H1 (cell line): ENCODE measurements around the gene KRTAP5-4. TPM values are rescaled to one million over a fixed set of nuclear protein-coding genes. Genes with fewer than 3 reads are reported as not detected.

Source experiments
- CTCF ChIA-PET: fragments of 300-600 bp; sonication (Branson Sonifier 250); formaldehyde crosslinking; loops from one replicate; lab custom pipeline; 2021; ENCODE audit not compliant: partially characterized antibody; lab: Charles Lee
- POLR2A ChIA-PET: fragments of 300-600 bp; sonication (Branson Sonifier 250); formaldehyde crosslinking; loops from one replicate; lab custom pipeline; 2021; ENCODE audit warnings: inconsistent platforms; ENCODE audit not compliant: partially characterized antibody; lab: Charles Lee
- DNase-seq, 2 experiments: peaks; one replicate each; pipeline versions ENCODE4 v3.0.0 to v3.0.0-alpha.2; 2010 to 2022; ENCODE audit warnings: low spot score in 2 of 2, low read depth in 1 of 2, mixed read lengths in 1 of 2
- FAIRE-seq: peaks from 2 replicates; lab custom pipeline; 2011; peaks lifted over from hg19 to GRCh38; lab: Jason Lieb, UNC
- H2AFZ ChIP-seq: 2 replicates; pipeline ENCODE4 v1.8.1; 2012; ENCODE audit warnings: low read length, inconsistent platforms
- H2AK5ac ChIP-seq: 2 replicates; pipeline ENCODE4 v1.6.1; 2013; ENCODE audit warnings: low read depth, low read length
- H2BK120ac ChIP-seq: replicated peaks from 2 replicates; pipeline ENCODE3; 2013; ENCODE audit warnings: low read depth, low read length, inconsistent platforms
- H2BK12ac ChIP-seq: 2 replicates; pipeline ENCODE4 v1.6.1; 2013; ENCODE audit warnings: low read depth, low read length
- H2BK15ac ChIP-seq: 2 replicates; pipeline ENCODE4 v1.6.1; 2013; ENCODE audit warnings: low read length
- H2BK20ac ChIP-seq: 2 replicates; pipeline ENCODE4 v1.6.1; 2013; ENCODE audit warnings: low read length
- H2BK5ac ChIP-seq: 2 replicates; pipeline ENCODE4 v1.6.1; 2013; ENCODE audit warnings: low read depth, low read length
- H3K14ac ChIP-seq: 2 replicates; pipeline ENCODE4 v1.6.1; 2013; ENCODE audit warnings: inconsistent platforms; ENCODE audit not compliant: insufficient read length
- H3K18ac ChIP-seq: 2 replicates; pipeline ENCODE4 v1.6.1; 2013; ENCODE audit warnings: low read length; ENCODE audit errors: extremely low read depth
- H3K23ac ChIP-seq: 2 replicates; pipeline ENCODE4 v1.6.1; 2013; ENCODE audit warnings: inconsistent platforms; ENCODE audit not compliant: insufficient read length
- H3K23me2 ChIP-seq: 2 replicates; pipeline ENCODE4 v1.6.1; 2013; ENCODE audit warnings: low read depth, low read length
- H3K27ac ChIP-seq: 2 replicates; pipeline ENCODE4 v1.6.1; 2011; ENCODE audit warnings: low read depth, low read length, inconsistent platforms
- H3K27me3 ChIP-seq, 4 experiments: replicated peaks in 1 of 4; 1 replicate in 1 of 4; 2 replicates in 3 of 4; pipeline versions ENCODE4 v1.6.1 to v1.8.1; 2011 to 2013; ENCODE audit warnings: low read length in 3 of 4, mild to moderate bottlenecking in 3 of 4, inconsistent platforms in 2 of 4, mixed read lengths in 2 of 4, moderate library complexity in 1 of 4; ENCODE audit not compliant: control insufficient read depth in 3 of 4, insufficient read depth in 3 of 4; ENCODE audit errors: extremely low read depth in 1 of 4
- H3K36me3 ChIP-seq, 4 experiments: 2 replicates each; pipeline versions ENCODE4 v1.6.1 to v1.8.1; 2011 to 2013; ENCODE audit warnings: mild to moderate bottlenecking in 4 of 4, low read length in 3 of 4, moderate library complexity in 2 of 4, control low read depth in 1 of 4, inconsistent platforms in 1 of 4; ENCODE audit not compliant: insufficient read depth in 4 of 4, control insufficient read depth in 2 of 4
- H3K4ac ChIP-seq: replicated peaks from 2 replicates; pipeline ENCODE3; 2013; ENCODE audit warnings: low read length, low read depth, mixed read lengths, inconsistent platforms; ENCODE audit not compliant: insufficient read length
- H3K4me1 ChIP-seq, 4 experiments: replicated peaks in 1 of 4; 1 replicate in 1 of 4; 2 replicates in 3 of 4; pipeline versions ENCODE4 v1.6.1 to v1.8.1; 2011 to 2013; ENCODE audit warnings: low read length in 3 of 4, inconsistent platforms in 2 of 4, mixed read lengths in 1 of 4; ENCODE audit not compliant: insufficient read depth in 4 of 4, control insufficient read depth in 3 of 4
- H3K4me2 ChIP-seq, 2 experiments: 2 replicates each; pipeline versions ENCODE4 v1.6.1 to v1.8.1; 2011 to 2013; ENCODE audit warnings: low read depth in 2 of 2, low read length in 2 of 2, control low read depth in 1 of 2, inconsistent platforms in 1 of 2, mild to moderate bottlenecking in 1 of 2; ENCODE audit not compliant: insufficient read depth in 1 of 2
- H3K4me3 ChIP-seq, 4 experiments: fragments of 200-600, 300-600 bp in 1 of 4; sonication (generic), shearing (Covaris generic), sonication (Bioruptor Twin) in 1 of 4; 2 replicates each; pipeline versions ENCODE4 v1.5.1 to v1.8.1; 2011 to 2016; ENCODE audit warnings: low read length in 4 of 4, low read depth in 3 of 4, control low read depth in 2 of 4, inconsistent platforms in 2 of 4, mild to moderate bottlenecking in 2 of 4, mixed read lengths in 1 of 4, moderate library complexity in 1 of 4; ENCODE audit not compliant: insufficient read depth in 2 of 4; ENCODE audit errors: extremely low read depth in 1 of 4
- H3K56ac ChIP-seq: replicated peaks from 2 replicates; pipeline ENCODE3; 2013; ENCODE audit warnings: low read depth, mild to moderate bottlenecking, mixed read lengths, low read length, inconsistent platforms; ENCODE audit not compliant: insufficient read length
- H3K79me1 ChIP-seq: 2 replicates; pipeline ENCODE4 v1.6.1; 2013; ENCODE audit warnings: low read depth, low read length, control low read depth
- H3K79me2 ChIP-seq, 2 experiments: 2 replicates each; pipeline versions ENCODE4 v1.6.1 to v1.8.1; 2012 to 2013; ENCODE audit warnings: low read length in 2 of 2, mild to moderate bottlenecking in 2 of 2, inconsistent platforms in 1 of 2; ENCODE audit not compliant: insufficient read depth in 2 of 2, control insufficient read depth in 1 of 2
- H3K9ac ChIP-seq, 4 experiments: replicated peaks in 1 of 4; 1 replicate in 1 of 4; 2 replicates in 3 of 4; pipeline versions ENCODE4 v1.6.1 to v1.8.1; 2011 to 2013; ENCODE audit warnings: low read depth in 3 of 4, low read length in 3 of 4, control low read depth in 2 of 4, mild to moderate bottlenecking in 2 of 4, moderate library complexity in 2 of 4, inconsistent platforms in 1 of 4; ENCODE audit errors: extremely low read depth in 1 of 4
- H3K9me3 ChIP-seq, 2 experiments: 2 replicates each; pipeline versions ENCODE4 v1.6.1 to v1.8.1; 2012 to 2013; ENCODE audit warnings: mild to moderate bottlenecking in 2 of 2, moderate library complexity in 2 of 2, control low read depth in 1 of 2, inconsistent platforms in 1 of 2, low read depth in 1 of 2, low read length in 1 of 2, mixed read lengths in 1 of 2; ENCODE audit not compliant: insufficient read depth in 2 of 2
- H4K20me1 ChIP-seq, 2 experiments: replicated peaks in 1 of 2; 2 replicates each; pipeline versions ENCODE3 to v1.8.1; 2011 to 2013; ENCODE audit warnings: inconsistent platforms in 2 of 2, low read length in 2 of 2, mild to moderate bottlenecking in 1 of 2; ENCODE audit not compliant: insufficient read depth in 2 of 2, control insufficient read depth in 1 of 2
- H4K5ac ChIP-seq: 2 replicates; pipeline ENCODE4 v1.6.1; 2013; ENCODE audit warnings: low read length, low read depth, mixed read lengths, inconsistent platforms; ENCODE audit not compliant: insufficient read length
- H4K8ac ChIP-seq: 2 replicates; pipeline ENCODE4 v1.8.0; 2013; ENCODE audit warnings: mild to moderate bottlenecking, moderate library complexity, low read length, inconsistent platforms; ENCODE audit not compliant: insufficient read depth; ENCODE audit errors: extremely low read depth
- H4K91ac ChIP-seq: replicated peaks from 2 replicates; pipeline ENCODE3; 2013; ENCODE audit warnings: low read length, mixed read lengths, inconsistent platforms; ENCODE audit not compliant: insufficient read length
- ATF2 ChIP-seq: IDR thresholded peaks from 2 replicates; pipeline ENCODE4 v1.6.1; 2012; ENCODE audit warnings: low read length, inconsistent platforms
- BRCA1 ChIP-seq: IDR thresholded peaks from 2 replicates; pipeline ENCODE4 v1.6.1; 2012; ENCODE audit warnings: low read depth, low read length, improper control_type of control experiment
- CREB1 ChIP-seq: IDR thresholded peaks from 2 replicates; pipeline ENCODE4 v1.6.1; 2012; ENCODE audit warnings: inconsistent platforms
- FOSL1 ChIP-seq: IDR thresholded peaks from 2 replicates; pipeline ENCODE4 v1.6.1; 2011; ENCODE audit warnings: mild to moderate bottlenecking, low read depth, low read length, moderate library complexity; ENCODE audit not compliant: insufficient read depth
- HDAC2 ChIP-seq, 2 experiments: fragments of 300-600 bp in 1 of 2; sonication (generic) in 1 of 2; IDR thresholded peaks; 2 replicates each; pipeline ENCODE4 v1.6.1; 2011 to 2012; ENCODE audit warnings: low read depth in 2 of 2, low read length in 2 of 2, mild to moderate bottlenecking in 2 of 2, moderate library complexity in 2 of 2, borderline replicate concordance in 1 of 2, inconsistent platforms in 1 of 2
- HDAC6 ChIP-seq: IDR thresholded peaks from one replicate; pipeline ENCODE4 v1.7.1; 2012; ENCODE audit warnings: low read depth, mild to moderate bottlenecking, inconsistent platforms, low read length, moderate library complexity
- KDM4A ChIP-seq: IDR thresholded peaks from one replicate; pipeline ENCODE4 v1.7.1; 2012; ENCODE audit warnings: low read depth, mild to moderate bottlenecking, moderate library complexity, low read length, inconsistent platforms; ENCODE audit not compliant: severe bottlenecking
- NRF1 ChIP-seq: IDR thresholded peaks from 2 replicates; pipeline ENCODE4 v1.6.1; 2011; ENCODE audit warnings: mild to moderate bottlenecking, low read depth, low read length, improper control_type of control experiment
- RNF2 ChIP-seq: fragments of 200-900, 300-1000 bp; sonication (generic); IDR thresholded peaks from 2 replicates; pipeline ENCODE4 v1.7.1; 2016; ENCODE audit warnings: borderline replicate concordance, low read depth, mild to moderate bottlenecking, antibody characterized with exemption, low read length; ENCODE audit not compliant: poor library complexity, severe bottlenecking; ENCODE audit errors: missing control alignments
- SIRT6 ChIP-seq: IDR thresholded peaks from one replicate; pipeline ENCODE4 v1.7.1; 2012; ENCODE audit warnings: low read length, inconsistent platforms
- SIX5 ChIP-seq: IDR thresholded peaks from 2 replicates; pipeline ENCODE4 v1.6.1; 2011; ENCODE audit warnings: mild to moderate bottlenecking, low read depth, low read length
- TAF1 ChIP-seq: IDR thresholded peaks from 2 replicates; pipeline ENCODE4 v1.6.1; 2011; ENCODE audit warnings: mild to moderate bottlenecking, low read depth, low read length
- TAF7 ChIP-seq: optimal IDR thresholded peaks from 2 replicates; pipeline ENCODE3; 2011; ENCODE audit warnings: low read depth, mild to moderate bottlenecking, inconsistent platforms, low read length, moderate library complexity, borderline replicate concordance
- WGBS, 2 experiments: shearing (Covaris generic) in 1 of 2; methylation state at CpG; one replicate each; pipeline versions ENCODE4 v1.1.6 to v1.1.7; 2013 to 2015; ENCODE audit warnings: low lambda C conversion rate in 2 of 2, mixed read lengths in 2 of 2, inconsistent platforms in 1 of 2, low coverage in 1 of 2, missing lambda C conversion rate in 1 of 2; ENCODE audit not compliant: insufficient replicate concordance in 2 of 2, insufficient coverage in 1 of 2, insufficient read length in 1 of 2; ENCODE audit errors: extremely low coverage in 1 of 2, missing lambda C conversion rate in 1 of 2; 5-methylcytosine and 5-hydroxymethylcytosine counted together
- polyA plus RNA-seq, 7 experiments: library from polyadenylated mRNA; depleted of rRNA in 3 of 7; stranded (reverse) in 5 of 7; unstranded in 2 of 7; fragments of >200 nt in 5 of 7; fragments of 200-250 nt in 2 of 7; gene quantifications; 1 replicate in 5 of 7; 2 replicates in 1 of 7; 4 replicates in 1 of 7; pipeline versions ENCODE4 v1.2.1 to v1.2.3, GENCODE V29; 2011 to 2013; ENCODE audit warnings: missing spikeins in 2 of 7, mixed read lengths in 2 of 7
- total RNA-seq: library from RNA; stranded (reverse); fragmentation: NEBNext Ultra II Directional; extraction: Animal tissue kit (Norgen Biotek cat#: 25700); gene quantifications from 2 replicates; pipeline ENCODE4 v1.2.1, GENCODE V29; 2021

The KRTAP5-4 gene
- total and polyA plus RNA-seq, 2 of the 8 experiments (the other 6 are each of a cell fraction or from before 2014, with no cell fraction given) = not detected

DNA sequence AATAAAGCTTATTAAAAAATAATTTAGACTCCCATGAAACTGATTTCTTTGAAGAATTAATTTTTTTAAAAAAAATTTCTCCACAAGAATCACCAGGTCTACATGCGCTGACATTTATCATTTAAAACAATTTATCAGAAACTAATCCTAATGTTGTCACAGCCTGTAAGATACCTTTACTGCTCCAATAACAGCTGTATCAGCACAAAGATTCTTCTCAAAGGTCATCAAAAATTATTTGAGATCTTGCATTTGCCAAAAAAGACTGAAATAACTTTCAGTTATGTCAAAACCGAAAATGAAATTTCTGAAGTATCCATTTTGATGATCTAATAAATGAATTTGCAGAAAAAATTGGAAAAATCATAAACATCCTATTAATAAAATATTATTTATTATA lies 15.7 kb upstream of the KRTAP5-4 start:
- no peak overlapping the region for H3K18ac ChIP-seq
- H3K4me2 ChIP-seq = no peak overlapping the region
- H2BK12ac ChIP-seq = no peak overlapping the region
- DNase-seq = no peak
- no peaks in the 10 kb centered on the region for H3K79me1 ChIP-seq
- H3K4me3 ChIP-seq = no peak overlapping the region
- H4K8ac ChIP-seq = no peak overlapping the region
- POLR2A ChIA-PET = no interaction called here
- no peak overlapping the region for H3K9ac ChIP-seq
- no peak overlapping the region for H2AK5ac ChIP-seq
- H4K20me1 ChIP-seq = no peaks in the 10 kb centered on the region
- no peak overlapping the region for H2AFZ ChIP-seq
- H2BK20ac ChIP-seq = no peak overlapping the region
- CTCF ChIA-PET = interaction anchor here (0.8 to 4.9 kb wide), 6 partner anchors 8 to 91 kb away, joined by 3 to 47 read pairs (median 10); partner anchors contain the start of gene KRTAP5-5
- H2BK120ac ChIP-seq = no peak overlapping the region
- no peak overlapping the region for H4K91ac ChIP-seq
- no peak for TF ChIP-seq FOSL1
- TF ChIP-seq HDAC6 = no peak
- no peak for TF ChIP-seq SIRT6
- TF ChIP-seq BRCA1 = no peak
- no peak for TF ChIP-seq HDAC2 (IDR thresholded peaks at IDR 0.05; ENCODE audit: borderline replicate concordance in 1 of 2, low read depth in 2 of 2, low read length in 2 of 2)
- TF ChIP-seq NRF1 = no peak
- TF ChIP-seq TAF1 = no peak
- TF ChIP-seq KDM4A = no peak
- TF ChIP-seq RNF2 = no peak
- TF ChIP-seq TAF7 = no peak
- TF ChIP-seq ATF2 = no peak
- no peak for TF ChIP-seq SIX5
- no peak for TF ChIP-seq CREB1
- TF ChIP-seq, all 59 proteins: peak for 0
- Histone ChIP-seq H3K14ac (no peak overlapping the region), H3K23ac (no peak overlapping the region), H3K4ac (no peak overlapping the region), H3K23me2 (no peaks in the 10 kb centered on the region; the same call in 1 of the 2 replicates), H3K27me3 (no peaks in the 10 kb centered on the region; a peak in 1 of 7 replicates), H3K56ac (no peak overlapping the region), H3K79me2 (no peaks in the 10 kb centered on the region), H3K4me1 (no peaks in the 10 kb centered on the region; a peak in 1 of 7 replicates), H3K36me3 (no peaks in the 10 kb centered on the region), H2BK15ac (no peak overlapping the region), H2BK5ac (no peak overlapping the region), H4K5ac (no peak overlapping the region), H3K9me3 (no peaks in the 10 kb centered on the region), H3K27ac (no peak overlapping the region)
- no peak for FAIRE-seq
- 92% methylated on average over 2 of the region's 2 CpGs; no CpG with 5 or more reads in 1 of the 2 experiments for WGBS, 2 experiments
